Trophoblast cell (in vitro differentiated cells and primary cell): Measurements from ENCODE around the gene TRIM71.
A peak's percentile ranks its signal among the peaks of the same experiment; 100 is the strongest.

Experiments used
- DNase-seq, 2 donors: peaks; one replicate each; pipeline ENCODE4 v3.0.0-alpha.2; 2016
- H2AFZ ChIP-seq: 2 replicates; pipeline ENCODE4 v1.6.1; 2013; ENCODE audit warnings: low read length, moderate library complexity, mild to moderate bottlenecking; ENCODE audit not compliant: insufficient read depth, poor library complexity
- H2AK5ac ChIP-seq: 2 replicates; pipeline ENCODE4 v1.6.1; 2013; ENCODE audit warnings: mild to moderate bottlenecking, low read length
- H2BK120ac ChIP-seq: 2 replicates; pipeline ENCODE4 v1.6.1; 2013; ENCODE audit warnings: low read length, mild to moderate bottlenecking, moderate library complexity; ENCODE audit not compliant: insufficient read depth, poor library complexity
- H2BK12ac ChIP-seq: 2 replicates; pipeline ENCODE4 v1.6.1; 2013; ENCODE audit warnings: mild to moderate bottlenecking, low read length, moderate library complexity
- H2BK5ac ChIP-seq: 2 replicates; pipeline ENCODE4 v1.6.1; 2013; ENCODE audit warnings: low read length, low read depth, moderate library complexity, mild to moderate bottlenecking; ENCODE audit not compliant: poor library complexity
- H3K14ac ChIP-seq: 2 replicates; pipeline ENCODE4 v1.6.1; 2013; ENCODE audit warnings: mild to moderate bottlenecking, low read length
- H3K18ac ChIP-seq: 2 replicates; pipeline ENCODE4 v1.6.1; 2013; ENCODE audit warnings: mild to moderate bottlenecking, low read length
- H3K23ac ChIP-seq: 2 replicates; pipeline ENCODE4 v1.6.1; 2013; ENCODE audit warnings: low read length
- H3K27ac ChIP-seq: 2 replicates; pipeline ENCODE4 v1.5.1; 2013; ENCODE audit warnings: low read depth, mild to moderate bottlenecking, inconsistent platforms, low read length, moderate library complexity
- H3K27me3 ChIP-seq: 2 replicates; pipeline ENCODE4 v1.6.1; 2013; ENCODE audit warnings: inconsistent platforms, mild to moderate bottlenecking, low read length, moderate library complexity; ENCODE audit not compliant: insufficient read depth
- H3K36me3 ChIP-seq, 2 experiments: 1 replicate in 1 of 2; 2 replicates in 1 of 2; pipeline ENCODE4 v1.6.1; 2013; ENCODE audit warnings: low read length in 2 of 2, mild to moderate bottlenecking in 2 of 2, moderate library complexity in 1 of 2; ENCODE audit not compliant: insufficient read depth in 2 of 2, control insufficient read depth in 1 of 2
- H3K4ac ChIP-seq: 2 replicates; pipeline ENCODE4 v1.6.1; 2013; ENCODE audit warnings: low read depth, mild to moderate bottlenecking, low read length, moderate library complexity
- H3K4me1 ChIP-seq, 2 experiments: 1 replicate in 1 of 2; 2 replicates in 1 of 2; pipeline ENCODE4 v1.6.1; 2013; ENCODE audit warnings: low read length in 2 of 2, mild to moderate bottlenecking in 2 of 2, moderate library complexity in 1 of 2; ENCODE audit not compliant: insufficient read depth in 2 of 2, control insufficient read depth in 1 of 2
- H3K4me2 ChIP-seq: 2 replicates; pipeline ENCODE4 v1.6.1; 2013; ENCODE audit warnings: inconsistent platforms, mild to moderate bottlenecking, low read length, moderate library complexity
- H3K4me3 ChIP-seq: 2 replicates; pipeline ENCODE4 v1.5.1; 2013; ENCODE audit warnings: mild to moderate bottlenecking, low read depth, low read length, inconsistent platforms
- H3K79me1 ChIP-seq: one replicate; pipeline ENCODE4 v1.6.1; 2013; ENCODE audit warnings: low read length
- H3K79me2 ChIP-seq: 2 replicates; pipeline ENCODE4 v1.6.1; 2013; ENCODE audit warnings: low read length, mild to moderate bottlenecking; ENCODE audit not compliant: control insufficient read depth, insufficient read depth, poor library complexity
- H3K9ac ChIP-seq: 2 replicates; pipeline ENCODE4 v1.6.1; 2013; ENCODE audit warnings: mild to moderate bottlenecking, low read length
- H3K9me3 ChIP-seq: 2 replicates; pipeline ENCODE4 v1.6.1; 2013; ENCODE audit warnings: low read depth, mild to moderate bottlenecking, control low read depth, inconsistent platforms, low read length; ENCODE audit not compliant: insufficient read depth
- H4K12ac ChIP-seq: 2 replicates; pipeline ENCODE4 v1.6.1; 2013; ENCODE audit warnings: low read depth, mild to moderate bottlenecking, low read length, moderate library complexity
- H4K8ac ChIP-seq: 2 replicates; pipeline ENCODE4 v1.6.1; 2013; ENCODE audit warnings: low read depth, mild to moderate bottlenecking, low read length, moderate library complexity
- H4K91ac ChIP-seq: one replicate; pipeline ENCODE4 v1.6.1; 2013; ENCODE audit warnings: low read depth, mild to moderate bottlenecking, low read length, moderate library complexity
- WGBS: extraction: QIAGEN DNeasy Blood & Tissue Kit; methylation state at CpG from one replicate; pipeline ENCODE4 v1.1.7; 2013; ENCODE audit warnings: missing lambda C conversion rate; ENCODE audit not compliant: insufficient read length, insufficient coverage; ENCODE audit errors: extremely low coverage; 5-methylcytosine and 5-hydroxymethylcytosine counted together

The TRIM71 gene

DNA sequence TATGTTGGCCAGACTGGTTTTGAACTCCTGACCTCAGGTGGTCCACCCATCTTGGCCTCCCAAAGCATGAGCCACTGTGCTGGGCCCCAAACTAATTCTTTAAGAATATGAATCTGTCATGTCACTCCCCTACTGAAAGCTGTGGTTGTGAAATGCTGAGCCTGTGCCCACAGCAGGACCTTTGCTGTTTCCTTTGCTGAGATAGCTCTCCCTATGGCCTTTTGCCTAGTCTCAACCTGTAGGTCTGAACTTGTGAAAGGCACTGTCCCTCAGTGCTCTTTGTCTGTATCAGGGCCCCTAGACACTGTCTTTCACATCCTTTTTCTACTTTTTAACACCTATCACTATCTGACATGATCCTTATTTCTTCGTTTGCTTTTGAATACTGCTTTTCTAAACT, 70.9 kb downstream of the TRIM71 start:
- Histone ChIP-seq H3K9ac (no peak overlapping the region), H4K8ac (no peak overlapping the region), H2AFZ (no peak overlapping the region), H3K4me1 (peaks cover 18 to 23% of the 10 kb centered on the region in 2 experiments), H2BK5ac (no peak overlapping the region), H3K18ac (no peak overlapping the region), H3K79me2 (peaks cover 6% of the 10 kb centered on the region), H4K91ac (no peak overlapping the region), H3K4me3 (no peak overlapping the region), H4K12ac (no peak overlapping the region), H3K36me3 (peaks cover 28 to 31% of the 10 kb centered on the region in 2 experiments), H3K14ac (no peak overlapping the region), H3K4me2 (no peak overlapping the region), H3K9me3 (peaks cover 3% of the 10 kb centered on the region), H3K27ac (no peak overlapping the region), H3K23ac (no peak overlapping the region), H3K4ac (no peak overlapping the region), H3K27me3 (no peaks in the 10 kb centered on the region), H2BK120ac (no peak overlapping the region), H3K79me1 (peaks cover 4% of the 10 kb centered on the region), H2BK12ac (no peak overlapping the region), H2AK5ac (no peak overlapping the region)
- no peak for DNase-seq
- 100% methylated on average over 1 of the region's 1 CpG for whole genome bisulfite sequencing

GRCh38 chr3:32890420-32891276, 72.9 kb downstream of the TRIM71 start:
- WGBS: no CpG with 5 or more reads among the region's 42 CpGs
- no peak overlapping the region for H3K4ac ChIP-seq
- no peak overlapping the region for H3K4me2 ChIP-seq
- no peak overlapping the region for H3K23ac ChIP-seq
- peak overlapping the region; percentile 21 for H3K4me3 ChIP-seq
- no peak overlapping the region for H2BK12ac ChIP-seq
- H3K36me3 ChIP-seq: peaks cover 26% of the 10 kb centered on the region in 2 experiments
- H3K4me1 ChIP-seq: peaks cover 10 to 16% of the 10 kb centered on the region in 2 experiments
- no peak overlapping the region for H2AK5ac ChIP-seq
- H4K91ac ChIP-seq: no peak overlapping the region
- no peak overlapping the region for H2BK120ac ChIP-seq
- no peak overlapping the region for H4K8ac ChIP-seq
- H2BK5ac ChIP-seq: no peak overlapping the region
- H3K18ac ChIP-seq: no peak overlapping the region
- H3K27me3 ChIP-seq: no peaks in the 10 kb centered on the region
- peaks cover 3% of the 10 kb centered on the region for H3K9me3 ChIP-seq
- H3K79me2 ChIP-seq: peaks cover 2% of the 10 kb centered on the region
- H3K9ac ChIP-seq: no peak overlapping the region
- H3K27ac ChIP-seq: no peak overlapping the region
- no peak overlapping the region for H3K14ac ChIP-seq
- H2AFZ ChIP-seq: no peak overlapping the region
- no peak overlapping the region for H4K12ac ChIP-seq
- peaks cover 4% of the 10 kb centered on the region for H3K79me1 ChIP-seq
- DNase-seq: no peak

DNA sequence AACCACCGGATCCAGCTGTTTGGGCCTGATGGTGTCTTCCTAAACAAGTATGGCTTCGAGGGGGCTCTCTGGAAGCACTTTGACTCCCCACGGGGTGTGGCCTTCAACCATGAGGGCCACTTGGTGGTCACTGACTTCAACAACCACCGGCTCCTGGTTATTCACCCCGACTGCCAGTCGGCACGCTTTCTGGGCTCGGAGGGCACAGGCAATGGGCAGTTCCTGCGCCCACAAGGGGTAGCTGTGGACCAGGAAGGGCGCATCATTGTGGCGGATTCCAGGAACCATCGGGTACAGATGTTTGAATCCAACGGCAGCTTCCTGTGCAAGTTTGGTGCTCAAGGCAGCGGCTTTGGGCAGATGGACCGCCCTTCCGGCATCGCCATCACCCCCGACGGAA, 73.6 kb downstream of the TRIM71 start:
- H2AK5ac ChIP-seq: no peak overlapping the region
- no peak overlapping the region for H4K91ac ChIP-seq
- H3K36me3 ChIP-seq: peaks cover 23% of the 10 kb centered on the region in 2 experiments
- no peaks in the 10 kb centered on the region for H3K27me3 ChIP-seq
- H2BK12ac ChIP-seq: no peak overlapping the region
- no peak overlapping the region for H3K4ac ChIP-seq
- H4K8ac ChIP-seq: no peak overlapping the region
- no peaks in the 10 kb centered on the region for H3K79me1 ChIP-seq
- peaks cover 3% of the 10 kb centered on the region for H3K9me3 ChIP-seq
- H3K18ac ChIP-seq: no peak overlapping the region
- H2BK120ac ChIP-seq: no peak overlapping the region
- peaks cover 3 to 9% of the 10 kb centered on the region in 2 experiments for H3K4me1 ChIP-seq
- H3K23ac ChIP-seq: no peak overlapping the region
- H3K79me2 ChIP-seq: no peaks in the 10 kb centered on the region
- H3K9ac ChIP-seq: no peak overlapping the region
- no peak overlapping the region for H3K4me2 ChIP-seq
- H3K14ac ChIP-seq: no peak overlapping the region
- H2AFZ ChIP-seq: no peak overlapping the region
- H3K4me3 ChIP-seq: no peak overlapping the region
- DNase-seq: no peak
- no peak overlapping the region for H4K12ac ChIP-seq
- no CpG with 5 or more reads among the region's 19 CpGs for WGBS
- H3K27ac ChIP-seq: no peak overlapping the region
- H2BK5ac ChIP-seq: no peak overlapping the region

GRCh38 chr3:32892625-32893598, 75.1 kb downstream of the TRIM71 start:
- Histone ChIP-seq H3K18ac (no peak overlapping the region), H2BK120ac (no peak overlapping the region), H2BK12ac (no peak overlapping the region), H3K79me1 (peaks cover under 1% of the 10 kb centered on the region), H2AFZ (no peak overlapping the region), H4K8ac (no peak overlapping the region), H3K27ac (no peak overlapping the region), H3K14ac (no peak overlapping the region), H3K4me3 (no peak overlapping the region), H3K23ac (no peak overlapping the region), H3K4ac (no peak overlapping the region), H3K4me2 (no peak overlapping the region), H3K79me2 (no peaks in the 10 kb centered on the region), H3K9ac (no peak overlapping the region), H4K91ac (no peak overlapping the region), H3K36me3 (peaks cover 23% of the 10 kb centered on the region in 2 experiments), H3K4me1 (peaks cover under 1 to 7% of the 10 kb centered on the region in 2 experiments), H4K12ac (no peak overlapping the region), H2AK5ac (no peak overlapping the region), H3K9me3 (peaks cover 3% of the 10 kb centered on the region), H3K27me3 (no peaks in the 10 kb centered on the region), H2BK5ac (no peak overlapping the region)
- no peak for DNase-seq
- WGBS: no CpG with 5 or more reads among the region's 8 CpGs
